ENCODE results near the gene WDR62. TPM values are rescaled to one million over a fixed set of nuclear protein-coding genes. Genes with fewer than 3 reads are reported as not detected.
A peak's percentile ranks its signal among the peaks of the same experiment; 100 is the strongest.

WDR62 gene
- total and polyA plus RNA-seq, 10 of the 15 experiments (the other 5 are each of a cell fraction or from before 2014, with no cell fraction given), result 0.08 to 20.6 (median 10.9) TPM

GRCh38 chr19:36051637-36052036 lies 3.1 kb upstream of the WDR62 start:
- no TSS peak for BruUV-seq (replicated peaks)
- in situ Hi-C loops (cut with MboI), result no loop called here

More at GRCh38 chr19:36051637-36052036, 3.1 kb upstream of the WDR62 start:
- CTCF ChIA-PET, result no interaction called here
- FAIRE-seq (no peak), ATAC-seq (no peak), DNase-seq (ENCODE audit: low read depth, low spot score) (no peak)
- Histone ChIP-seq H3K79me2 (ENCODE audit: control insufficient read depth, insufficient read depth, low read length) (peaks cover 16% of the 10 kb centered on the region), H3K4me2 (ENCODE audit: control insufficient read depth, insufficient read depth) (no peak overlapping the region), H3K27ac (ENCODE audit: control insufficient read depth, insufficient read depth) (no peak overlapping the region), H4K20me1 (ENCODE audit: control insufficient read depth, insufficient read depth) (no peaks in the 10 kb centered on the region), H2AFZ (ENCODE audit: control insufficient read depth, low read depth, low read length) (no peak overlapping the region), H3K36me3 (ENCODE audit: control insufficient read depth in 2 of 2, insufficient read depth in 2 of 2, low read length in 1 of 2) (no peaks in the 10 kb centered on the region), H3K27me3 (replicated peaks in 1 of 2; ENCODE audit: control insufficient read depth in 2 of 2, insufficient read depth in 2 of 2, low read length in 1 of 2) (no peaks in the 10 kb centered on the region), H3K4me1 (ENCODE audit: control insufficient read depth, insufficient read depth, low read length) (peaks cover 3% of the 10 kb centered on the region; the same call in 1 of the 2 replicates), H3K9me3 (replicated peaks; ENCODE audit: control insufficient read depth, insufficient read depth, low read length) (no peaks in the 10 kb centered on the region), H3K4me3 (no peak overlapping the region), H3K9ac (ENCODE audit: control insufficient read depth, insufficient read depth, low read length) (no peak overlapping the region)
- RAD21 ChIA-PET (ENCODE audit: unreplicated experiment), result no interaction called here
- SMC1A ChIA-PET (ENCODE audit: uncharacterized antibody, unreplicated experiment), result interaction anchor here (0.7 kb wide), 1 partner anchor 10 kb away, joined by 3 read pairs; no protein-coding TSS in a partner anchor
- intact Hi-C loops (cut with micrococcal nuclease; ENCODE audit: unreplicated experiment), result loop anchor here (5.0 kb wide), 2 partner anchors 39 to 54 kb away; partner anchors contain the start of genes ALKBH6 and SDHAF1
- WGBS (ENCODE audit: insufficient coverage, insufficient replicate concordance, low lambda C conversion rate, missing lambda C conversion rate), result 96% methylated on average over 4 of the region's 4 CpGs
- TF ChIP-seq RCOR1 (conservative IDR thresholded peaks at IDR 0.05; ENCODE audit: low read depth, low read length) (no peak), BRCA1 (IDR thresholded peaks at IDR 0.05; ENCODE audit: low read depth, low read length) (no peak), SUZ12 (IDR thresholded peaks at IDR 0.05; ENCODE audit: unreplicated experiment) (no peak), PBX3 (IDR thresholded peaks at IDR 0.05; ENCODE audit: insufficient replicate concordance, low read depth, low read length) (peak; percentile 49), PKNOX1 (IDR thresholded peaks at IDR 0.05) (peak; percentile 86), BMI1 (IDR thresholded peaks at IDR 0.05; ENCODE audit: borderline replicate concordance) (no peak)
- POLR2A ChIA-PET, result no interaction called here
